HPDE6-E6E7 (cell line): ENCODE measurements around the gene MPIG6B.
"Not testable (repeated sequence)": the region's sequence is repeated elsewhere in the genome, so short reads cannot be mapped to it uniquely, and the experiment has no call there.

Experiments
- DNase-seq: peaks from one replicate; pipeline ENCODE4 v3.0.0; 2011; ENCODE audit warnings: missing footprints; ENCODE audit errors: extremely low spot score

Gene MPIG6B

DNA sequence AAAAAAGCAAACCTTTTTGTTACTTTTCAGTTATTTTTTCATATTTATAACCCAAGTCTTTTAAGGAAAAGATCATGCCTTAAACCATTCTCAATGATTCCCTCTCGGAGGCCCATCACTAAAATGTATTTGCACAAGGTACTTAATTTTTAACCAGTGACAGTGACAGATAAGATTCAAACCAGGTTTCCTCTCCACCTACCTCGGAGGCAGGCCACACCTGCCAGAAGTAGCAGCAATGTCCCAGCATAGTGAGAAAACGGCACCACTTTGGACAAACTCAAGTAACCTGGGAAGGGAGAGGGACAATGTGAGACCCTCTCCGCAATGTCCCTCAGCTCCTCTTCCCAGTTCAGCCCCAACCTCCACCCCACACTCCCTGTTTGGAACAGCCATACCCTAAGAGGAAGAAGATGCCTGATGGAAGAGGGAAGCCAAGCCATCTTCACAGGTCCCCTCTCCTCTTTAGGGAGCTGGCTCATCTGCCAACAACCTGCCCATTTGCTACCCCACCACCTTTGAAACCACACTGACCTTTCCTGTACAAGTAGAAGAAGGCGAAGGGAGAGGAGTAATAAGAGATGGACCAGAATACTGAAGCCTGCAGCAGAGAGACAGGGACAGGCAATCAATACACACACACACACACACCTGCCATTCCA is 22.3 kb upstream of the MPIG6B start:
- no peak for DNase-seq

GRCh38 chr6:31701666-31702404 is 21.3 kb upstream of the MPIG6B start:
- DNase-seq: no peak

DNA sequence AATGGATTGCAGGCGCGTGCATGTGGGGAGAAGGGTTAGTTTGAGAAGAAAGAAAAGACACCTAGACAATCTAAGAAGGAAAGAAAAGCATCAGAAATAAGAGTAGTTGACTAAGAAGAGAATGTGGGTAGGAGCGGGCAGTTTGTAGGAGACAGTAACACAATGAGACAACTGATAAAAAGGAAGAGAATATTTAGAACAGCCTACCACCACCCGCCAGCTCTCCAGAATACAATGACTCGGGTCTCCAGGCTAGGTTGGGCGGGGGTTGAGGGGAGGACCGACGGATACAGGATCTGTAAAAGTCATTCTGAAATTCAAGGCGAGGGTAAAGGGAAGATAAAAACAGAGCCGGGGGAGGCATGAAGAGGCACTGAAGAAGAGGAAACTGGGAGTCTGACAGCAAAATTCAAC is 20.8 kb upstream of the MPIG6B start:
- DNase-seq: no peak

- DNase-seq: peak; percentile 100
These were observed 20.1 kb upstream of the MPIG6B start, which contains the start of gene ABHD16A for GRCh38 chr6:31702819-31703716. Gene ABHD16A, minus strand, starts transcription at chr6:31703324. Its CDS starts 43 bp downstream, at chr6:31703281.

DNA sequence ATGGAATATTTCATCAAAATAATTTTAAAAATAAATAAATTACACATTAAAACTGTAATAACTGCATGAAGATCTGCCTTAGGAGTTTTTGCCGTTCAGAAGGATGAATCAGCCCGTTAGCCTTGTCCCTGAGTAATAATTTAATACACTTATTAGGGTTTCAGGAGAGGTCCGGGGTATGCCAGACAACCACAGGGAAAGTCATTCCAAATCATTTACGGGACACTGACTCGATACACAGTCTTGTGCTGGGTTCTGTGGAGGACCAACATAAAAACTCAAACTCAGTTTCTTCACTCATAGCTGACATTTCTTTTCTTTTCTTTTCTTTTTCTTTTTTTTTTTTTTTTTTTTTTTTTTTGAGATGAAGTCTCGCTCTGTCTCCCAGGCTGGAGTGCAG is 17.2 kb upstream of the MPIG6B start:
- DNase-seq: no peak

- no peak for DNase-seq
These were observed 16.6 kb upstream of the MPIG6B start, which contains the start of gene LY6G6F for GRCh38 chr6:31706599-31706998. Gene LY6G6F, plus strand, starts transcription at chr6:31706866. Its CDS starts 41 bp downstream, at chr6:31706907.

GRCh38 chr6:31707701-31708100 is 15.5 kb upstream of the MPIG6B start:
- DNase-seq: no peak

DNA sequence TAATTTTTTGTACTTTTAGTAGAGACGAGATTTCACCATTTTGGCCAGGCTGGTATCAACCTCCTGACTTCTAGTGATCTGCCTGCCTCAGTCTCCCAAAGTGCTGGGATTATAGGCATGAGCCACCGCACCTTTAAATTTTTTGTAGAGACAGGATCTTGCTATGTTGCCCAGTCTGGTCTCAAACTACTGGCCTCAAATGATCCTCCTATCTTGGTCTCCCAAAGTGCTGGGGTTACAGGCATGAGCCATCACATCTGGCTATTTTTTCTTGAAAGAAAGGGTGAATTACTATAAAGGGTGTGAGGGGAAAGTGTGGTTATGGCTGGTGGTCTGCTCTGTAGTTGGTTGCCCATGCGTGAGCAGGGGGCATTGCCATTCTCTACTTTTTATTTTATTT is 14.9 kb upstream of the MPIG6B start:
- DNase-seq: no peak

- DNase-seq: not testable (repeated sequence)
These were observed 14.0 kb upstream of the MPIG6B start for GRCh38 chr6:31709157-31709556.

GRCh38 chr6:31710523-31711219 is 12.5 kb upstream of the MPIG6B start:
- DNase-seq: no peak

GRCh38 chr6:31711233-31711632 is 11.9 kb upstream of the MPIG6B start:
- DNase-seq: peak; percentile 36

DNA sequence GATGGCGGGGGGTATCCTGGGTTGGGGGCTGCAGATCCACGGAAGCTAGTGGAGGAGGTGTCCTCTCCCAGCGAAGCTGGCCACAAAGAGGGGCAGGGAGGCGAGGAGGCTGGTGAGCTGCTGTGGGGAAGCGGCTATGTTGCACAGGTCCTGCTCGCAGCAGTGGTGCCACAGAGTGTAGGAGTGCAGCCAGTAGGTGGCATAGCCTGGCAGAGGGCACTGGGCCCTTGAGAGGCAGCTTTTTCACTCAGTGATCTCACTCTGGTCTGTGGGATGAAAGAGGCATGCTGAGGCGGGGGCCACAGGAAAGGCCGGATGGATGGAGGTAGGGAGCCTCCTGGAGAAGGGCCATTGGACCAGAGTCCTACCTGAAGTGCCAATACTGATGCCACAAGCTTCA is 10.9 kb upstream of the MPIG6B start:
- DNase-seq: no peak

DNA sequence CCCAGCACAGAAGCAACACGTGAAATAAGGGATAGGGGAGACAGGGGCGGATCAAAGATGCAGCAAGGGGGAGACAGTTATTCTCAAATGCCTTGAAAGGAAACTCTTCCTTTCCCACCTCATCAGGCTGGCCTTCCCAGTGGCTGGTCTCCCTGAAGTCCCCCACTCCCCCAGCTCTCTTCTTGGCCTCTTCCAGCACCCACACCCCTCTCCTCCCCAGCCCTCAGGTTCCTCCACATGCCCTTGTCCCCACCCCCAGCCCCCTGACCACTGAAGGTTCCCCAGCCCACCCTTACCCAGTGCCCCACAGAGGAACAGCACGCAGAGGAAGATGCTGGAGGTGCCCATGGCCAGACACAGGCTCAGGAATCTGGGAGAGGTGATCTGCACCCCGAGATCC is 9.7 kb upstream of the MPIG6B start:
- no peak for DNase-seq

DNA sequence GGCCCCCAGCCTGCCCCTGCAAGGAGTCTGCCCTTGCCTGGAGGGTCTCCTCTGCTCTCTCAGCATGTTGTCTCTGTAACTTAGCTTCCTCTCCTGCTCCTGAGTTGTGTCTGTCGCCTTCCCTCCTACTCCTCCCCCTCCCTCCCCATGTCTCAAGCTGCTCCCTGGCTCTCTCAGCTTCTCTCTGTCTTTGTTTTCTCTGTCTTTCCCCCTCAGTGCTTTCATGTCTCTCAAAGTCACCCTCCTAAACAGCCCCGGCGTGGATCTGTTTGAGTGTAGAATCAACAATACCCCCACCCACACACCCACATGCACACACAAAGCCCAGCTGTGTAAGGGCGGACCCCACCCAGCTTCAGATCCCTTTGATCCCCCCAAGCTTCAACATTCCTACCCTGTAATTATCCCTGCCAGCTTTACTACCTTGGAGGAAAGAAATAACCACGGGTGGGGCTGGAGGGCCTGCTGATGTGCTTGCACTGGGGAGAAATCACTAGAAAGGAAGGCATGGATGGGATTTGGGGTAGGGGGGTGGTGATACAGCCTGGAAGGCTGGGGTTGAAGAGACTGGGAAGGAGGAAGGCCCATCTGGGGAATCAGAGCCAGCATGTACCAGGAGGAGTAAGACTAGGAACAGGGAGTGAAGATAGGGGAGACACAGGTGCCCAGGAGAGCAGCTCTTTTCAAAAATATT is 9.0 kb upstream of the MPIG6B start:
- DNase-seq: no peak

GRCh38 chr6:31715022-31715958 is 7.9 kb upstream of the MPIG6B start, which contains the start of gene LY6G6D:
Gene LY6G6D, plus strand, starts transcription at chr6:31715348. Its CDS starts 8 bp downstream, at chr6:31715356.
- DNase-seq: no peak

DNA sequence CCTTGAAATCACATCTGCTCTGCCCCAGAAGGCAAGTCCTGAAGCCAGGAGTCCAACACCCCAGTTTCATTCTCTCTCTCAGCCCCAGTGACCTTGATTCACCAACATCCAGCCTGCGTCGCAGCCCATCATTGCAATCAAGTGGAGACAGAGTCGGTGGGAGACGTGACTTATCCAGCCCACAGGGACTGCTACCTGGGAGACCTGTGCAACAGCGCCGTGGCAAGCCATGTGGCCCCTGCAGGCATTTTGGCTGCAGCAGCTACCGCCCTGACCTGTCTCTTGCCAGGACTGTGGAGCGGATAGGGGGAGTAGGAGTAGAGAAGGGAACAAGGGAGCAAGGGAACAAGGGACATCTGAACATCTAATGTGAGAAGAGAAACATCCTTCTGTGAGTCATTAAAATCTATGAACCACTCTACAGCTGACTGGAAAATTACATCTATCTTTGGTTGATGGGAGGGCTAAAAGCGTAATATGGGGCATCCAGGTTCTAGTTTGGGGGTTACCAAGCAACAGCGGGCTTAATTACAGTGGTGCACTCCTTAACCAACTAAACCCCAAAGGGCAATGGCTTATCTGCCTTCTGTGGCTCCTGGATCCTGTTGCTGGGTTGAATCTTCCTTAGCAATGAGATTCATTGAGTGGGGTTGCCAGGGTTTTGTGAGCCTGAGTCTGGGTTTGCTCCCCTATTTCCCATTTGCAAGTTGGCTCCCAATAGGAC is 5.5 kb upstream of the MPIG6B start:
- no peak for DNase-seq

DNA sequence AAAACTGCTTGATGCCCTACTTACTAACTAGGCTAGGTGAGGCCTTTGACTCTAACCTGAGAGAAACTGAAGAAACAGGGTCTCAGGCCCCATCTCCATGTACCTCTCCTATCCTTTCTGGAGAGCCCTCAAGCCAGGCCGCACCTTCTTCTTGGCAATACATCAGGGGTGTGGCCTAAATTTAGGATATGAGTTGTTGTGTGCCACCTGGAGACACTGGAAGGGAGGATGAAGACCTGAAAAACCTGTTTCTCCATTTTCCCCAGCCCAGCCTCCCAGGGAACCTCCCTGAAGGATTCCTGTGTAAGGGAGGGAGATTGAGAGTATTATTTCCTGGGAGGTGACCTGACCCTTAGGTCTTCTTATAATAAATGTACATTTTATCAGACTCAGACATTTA is 4.9 kb upstream of the MPIG6B start:
- peak; percentile 90 for DNase-seq

GRCh38 chr6:31719001-31719400 is 4.2 kb upstream of the MPIG6B start:
- DNase-seq: no peak

- DNase-seq: no peak
These were observed 2.9 kb upstream of the MPIG6B start for GRCh38 chr6:31720196-31720770.
